Measurements from ENCODE around the gene RUNX2. TPM values are rescaled to one million over a fixed set of nuclear protein-coding genes. Genes with fewer than 3 reads are reported as not detected.

RUNX2 gene
- total and polyA plus RNA-seq, 9 donors = 0.34 to 2.0 (median 0.67) TPM

DNA sequence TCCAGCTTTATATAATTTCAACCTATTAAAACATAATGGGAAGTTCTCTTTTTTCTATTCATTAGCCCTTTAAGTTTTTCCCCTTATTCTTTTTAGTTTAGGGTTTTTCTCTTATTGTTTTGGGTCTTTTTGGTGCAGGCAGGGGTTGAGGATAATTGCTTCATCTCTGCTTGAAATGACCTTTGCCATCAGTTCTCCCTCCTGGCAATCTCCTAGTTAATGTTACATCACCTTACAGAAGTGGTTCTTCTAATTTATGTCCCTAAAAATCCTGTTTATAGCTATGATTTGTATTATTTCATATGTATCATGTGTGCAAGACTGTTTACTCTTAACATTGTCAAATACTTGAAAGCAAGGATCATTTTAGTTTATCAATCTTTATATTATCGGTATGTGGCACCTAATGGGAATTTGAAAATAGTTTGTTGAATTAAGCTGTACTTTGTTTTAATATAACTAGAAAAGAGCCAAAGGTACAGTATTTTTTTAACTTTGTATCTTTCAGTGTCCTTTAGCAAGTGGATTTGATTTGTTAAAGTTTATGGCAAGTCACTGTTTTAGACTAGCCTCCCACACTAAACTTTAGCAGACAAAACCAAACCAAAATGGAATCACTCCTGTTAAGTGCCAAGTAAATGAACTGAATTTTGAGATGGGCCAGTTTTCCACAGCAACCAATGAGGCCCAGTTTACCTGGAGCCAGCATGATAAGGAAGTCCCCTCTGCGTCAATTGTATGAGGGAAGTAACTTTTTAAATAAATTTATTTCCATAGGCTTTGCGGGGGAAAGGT, 26.6 kb upstream of the RUNX2 start:
- no peak for DNase-seq
- Histone ChIP-seq H3K27me3 (ENCODE audit: control insufficient read depth, insufficient read depth, low read length) (no peaks in the 10 kb centered on the region), H3K36me3 (ENCODE audit: control insufficient read depth, insufficient read depth, low read length) (no peaks in the 10 kb centered on the region), H3K9me3 (replicated peaks; ENCODE audit: control insufficient read depth, low read depth, low read length) (peaks cover 4% of the 10 kb centered on the region), H3K4me3 (ENCODE audit: low read length) (no peak overlapping the region), H3K4me1 (ENCODE audit: control insufficient read depth, insufficient read depth, low read length) (no peaks in the 10 kb centered on the region), H3K27ac (ENCODE audit: low read length) (no peak overlapping the region)
- no CpG with 5 or more reads among the region's 3 CpGs for WGBS (ENCODE audit: insufficient coverage)

- no CpG with 5 or more reads among the region's 3 CpGs for WGBS (ENCODE audit: insufficient coverage)
- H3K27me3 ChIP-seq (ENCODE audit: control insufficient read depth, insufficient read depth, low read length) = no peaks in the 10 kb centered on the region
- DNase-seq = no peak
- H3K36me3 ChIP-seq (ENCODE audit: control insufficient read depth, insufficient read depth, low read length) = no peaks in the 10 kb centered on the region
- H3K4me1 ChIP-seq (ENCODE audit: control insufficient read depth, insufficient read depth, low read length) = no peaks in the 10 kb centered on the region
- peaks cover 4% of the 10 kb centered on the region for H3K9me3 ChIP-seq (replicated peaks; ENCODE audit: control insufficient read depth, low read depth, low read length)
- no peak overlapping the region for H3K27ac ChIP-seq (ENCODE audit: low read length)
- no peak overlapping the region for H3K4me3 ChIP-seq (ENCODE audit: low read length)
Measured at GRCh38 chr6:45302832-45303231, 25.3 kb upstream of the RUNX2 start.

GRCh38 chr6:45305546-45305945, 22.6 kb upstream of the RUNX2 start:
- Histone ChIP-seq H3K27me3 (ENCODE audit: control insufficient read depth, insufficient read depth, low read length) (no peaks in the 10 kb centered on the region), H3K27ac (ENCODE audit: low read length) (no peak overlapping the region), H3K4me1 (ENCODE audit: control insufficient read depth, insufficient read depth, low read length) (no peaks in the 10 kb centered on the region), H3K9me3 (replicated peaks; ENCODE audit: control insufficient read depth, low read depth, low read length) (peaks cover 4% of the 10 kb centered on the region), H3K36me3 (ENCODE audit: control insufficient read depth, insufficient read depth, low read length) (no peaks in the 10 kb centered on the region), H3K4me3 (ENCODE audit: low read length) (no peak overlapping the region)
- 86% methylated on average over 1 of the region's 1 CpG for WGBS (ENCODE audit: insufficient coverage)
- DNase-seq = no peak

DNA sequence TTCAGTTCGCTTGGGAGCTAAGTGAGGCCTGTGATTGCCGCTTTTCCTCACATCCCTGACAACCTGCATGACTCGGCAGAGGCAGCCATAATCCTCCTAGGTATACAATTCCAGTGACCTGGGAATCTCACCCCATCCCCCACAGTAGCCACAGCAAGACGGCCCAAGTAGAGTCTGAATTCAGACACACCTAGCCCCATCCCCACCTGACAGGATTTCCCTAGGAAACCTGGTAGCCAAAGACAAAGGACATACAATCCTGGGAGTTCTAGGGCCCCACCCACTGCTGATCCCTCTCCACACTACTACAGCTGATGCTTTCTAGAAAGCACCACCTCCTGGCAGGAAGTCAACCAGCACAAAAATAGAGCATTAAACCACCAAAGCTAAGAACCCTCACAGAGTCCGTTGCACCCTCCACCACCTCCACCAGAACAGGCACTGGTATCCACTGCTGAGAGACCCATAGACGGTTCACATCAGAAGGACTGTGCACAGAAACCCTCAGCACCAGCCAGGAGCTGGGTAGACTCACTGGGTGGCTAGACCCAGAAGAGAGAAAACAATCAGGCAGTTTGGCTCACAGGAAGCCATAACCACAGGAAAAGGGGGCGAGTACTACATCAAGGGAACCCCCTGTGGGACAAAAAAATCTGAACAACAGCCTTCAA, 17.9 kb upstream of the RUNX2 start:
- Histone ChIP-seq H3K4me1 (ENCODE audit: control insufficient read depth, insufficient read depth, low read length) (no peaks in the 10 kb centered on the region), H3K36me3 (ENCODE audit: control insufficient read depth, insufficient read depth, low read length) (no peaks in the 10 kb centered on the region), H3K27me3 (ENCODE audit: control insufficient read depth, insufficient read depth, low read length) (no peaks in the 10 kb centered on the region), H3K9me3 (replicated peaks; ENCODE audit: control insufficient read depth, low read depth, low read length) (peaks cover 4% of the 10 kb centered on the region), H3K4me3 (ENCODE audit: low read length) (no peak overlapping the region), H3K27ac (ENCODE audit: low read length) (no peak overlapping the region)
- no peak for DNase-seq
- 91% methylated on average over 5 of the region's 7 CpGs for WGBS (ENCODE audit: insufficient coverage)

DNA sequence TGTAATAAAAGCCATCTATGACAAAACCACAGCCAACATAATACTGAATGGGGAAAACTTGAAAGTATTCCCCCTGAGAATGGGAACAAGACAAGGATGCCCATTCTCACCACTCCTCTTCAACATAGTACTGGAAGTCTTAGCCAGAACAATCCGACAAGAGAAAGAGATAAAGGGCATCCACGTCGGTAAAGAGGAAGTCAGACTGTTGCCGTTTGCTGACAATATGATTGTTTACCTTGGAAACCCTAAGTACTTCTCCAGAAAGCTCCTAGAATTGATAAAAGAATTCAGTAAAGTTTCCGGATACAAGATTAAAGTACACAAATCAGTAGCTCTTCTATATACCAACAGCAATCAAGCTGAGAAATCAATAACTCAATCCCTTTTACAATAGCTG, 14.0 kb upstream of the RUNX2 start:
- WGBS (ENCODE audit: insufficient coverage) = no CpG with 5 or more reads among the region's 5 CpGs
- H3K36me3 ChIP-seq (ENCODE audit: control insufficient read depth, insufficient read depth, low read length) = no peaks in the 10 kb centered on the region
- H3K27ac ChIP-seq (ENCODE audit: low read length) = no peak overlapping the region
- no peaks in the 10 kb centered on the region for H3K4me1 ChIP-seq (ENCODE audit: control insufficient read depth, insufficient read depth, low read length)
- H3K4me3 ChIP-seq (ENCODE audit: low read length) = no peak overlapping the region
- no peaks in the 10 kb centered on the region for H3K9me3 ChIP-seq (replicated peaks; ENCODE audit: control insufficient read depth, low read depth, low read length)
- no peak for DNase-seq
- no peaks in the 10 kb centered on the region for H3K27me3 ChIP-seq (ENCODE audit: control insufficient read depth, insufficient read depth, low read length)

GRCh38 chr6:45320349-45320748, 7.8 kb upstream of the RUNX2 start:
- no CpG with 5 or more reads among the region's 4 CpGs for WGBS (ENCODE audit: insufficient coverage)
- no peak for DNase-seq
- Histone ChIP-seq H3K36me3 (ENCODE audit: control insufficient read depth, insufficient read depth, low read length) (no peaks in the 10 kb centered on the region), H3K4me3 (ENCODE audit: low read length) (no peak overlapping the region), H3K27ac (ENCODE audit: low read length) (no peak overlapping the region), H3K27me3 (ENCODE audit: control insufficient read depth, insufficient read depth, low read length) (no peaks in the 10 kb centered on the region), H3K9me3 (replicated peaks; ENCODE audit: control insufficient read depth, low read depth, low read length) (no peaks in the 10 kb centered on the region), H3K4me1 (ENCODE audit: control insufficient read depth, insufficient read depth, low read length) (no peaks in the 10 kb centered on the region)

DNA sequence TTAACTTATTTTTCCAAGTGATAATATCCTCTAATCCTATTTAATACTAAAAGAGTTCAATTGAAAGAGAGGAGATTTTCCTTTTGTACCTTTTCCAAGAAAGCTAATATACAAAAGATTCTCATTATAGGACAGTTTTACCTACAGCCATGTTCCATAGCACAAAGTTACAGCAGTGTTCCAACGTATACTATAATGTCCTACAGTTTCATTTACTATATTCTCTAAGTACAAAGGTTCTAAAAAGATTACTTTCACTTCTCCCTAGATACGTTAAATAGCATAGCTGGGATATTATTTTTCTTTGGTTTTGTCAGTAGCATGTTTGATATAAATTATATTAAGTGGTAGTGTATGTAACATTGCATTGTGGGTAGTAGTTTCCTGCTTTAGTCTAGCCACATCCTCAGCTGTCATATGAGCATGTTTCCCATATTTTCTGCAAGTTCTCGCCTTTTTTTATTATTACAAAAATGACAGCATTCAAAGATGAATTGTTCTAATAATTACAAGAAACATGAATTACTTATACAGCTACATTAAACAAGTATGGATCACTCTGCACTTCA, 4.4 kb upstream of the RUNX2 start:
- no CpG with 5 or more reads among the region's 3 CpGs for WGBS (ENCODE audit: insufficient coverage)
- DNase-seq = no peak
- Histone ChIP-seq H3K4me1 (ENCODE audit: control insufficient read depth, insufficient read depth, low read length) (no peaks in the 10 kb centered on the region), H3K4me3 (ENCODE audit: low read length) (no peak overlapping the region), H3K27me3 (ENCODE audit: control insufficient read depth, insufficient read depth, low read length) (no peaks in the 10 kb centered on the region), H3K36me3 (ENCODE audit: control insufficient read depth, insufficient read depth, low read length) (no peaks in the 10 kb centered on the region), H3K9me3 (replicated peaks; ENCODE audit: control insufficient read depth, low read depth, low read length) (no peaks in the 10 kb centered on the region), H3K27ac (ENCODE audit: low read length) (no peak overlapping the region)

GRCh38 chr6:45326698-45327417, 1.3 kb upstream of the RUNX2 start:
- Histone ChIP-seq H3K36me3 (ENCODE audit: control insufficient read depth, insufficient read depth, low read length) (no peaks in the 10 kb centered on the region), H3K27ac (ENCODE audit: low read length) (no peak overlapping the region), H3K27me3 (ENCODE audit: control insufficient read depth, insufficient read depth, low read length) (no peaks in the 10 kb centered on the region), H3K4me3 (ENCODE audit: low read length) (no peak overlapping the region), H3K9me3 (replicated peaks; ENCODE audit: control insufficient read depth, low read depth, low read length) (no peaks in the 10 kb centered on the region), H3K4me1 (ENCODE audit: control insufficient read depth, insufficient read depth, low read length) (no peaks in the 10 kb centered on the region)
- WGBS (ENCODE audit: insufficient coverage) = no CpG with 5 or more reads among the region's 5 CpGs
- DNase-seq = no peak

DNA sequence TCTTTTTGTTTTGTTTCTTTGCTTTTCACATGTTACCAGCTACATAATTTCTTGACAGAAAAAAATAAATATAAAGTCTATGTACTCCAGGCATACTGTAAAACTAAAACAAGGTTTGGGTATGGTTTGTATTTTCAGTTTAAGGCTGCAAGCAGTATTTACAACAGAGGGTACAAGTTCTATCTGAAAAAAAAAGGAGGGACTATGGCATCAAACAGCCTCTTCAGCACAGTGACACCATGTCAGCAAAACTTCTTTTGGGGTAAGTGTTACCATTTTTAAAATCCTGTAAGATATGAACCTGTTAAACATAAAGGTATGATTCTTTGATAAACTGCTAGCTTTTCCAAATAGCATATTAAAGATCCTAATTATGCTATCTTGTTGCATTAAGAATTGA, 393 bp downstream of the RUNX2 start:
- no peak overlapping the region for H3K27ac ChIP-seq (ENCODE audit: low read length)
- no peak overlapping the region for H3K4me3 ChIP-seq (ENCODE audit: low read length)
- no peaks in the 10 kb centered on the region for H3K9me3 ChIP-seq (replicated peaks; ENCODE audit: control insufficient read depth, low read depth, low read length)
- H3K27me3 ChIP-seq (ENCODE audit: control insufficient read depth, insufficient read depth, low read length) = no peaks in the 10 kb centered on the region
- no peaks in the 10 kb centered on the region for H3K36me3 ChIP-seq (ENCODE audit: control insufficient read depth, insufficient read depth, low read length)
- DNase-seq = no peak
- H3K4me1 ChIP-seq (ENCODE audit: control insufficient read depth, insufficient read depth, low read length) = no peaks in the 10 kb centered on the region

GRCh38 chr6:45344900-45345299, 16.8 kb downstream of the RUNX2 start:
- Histone ChIP-seq H3K9me3 (replicated peaks; ENCODE audit: control insufficient read depth, low read depth, low read length) (no peaks in the 10 kb centered on the region), H3K27ac (ENCODE audit: low read length) (no peak overlapping the region), H3K4me3 (ENCODE audit: low read length) (no peak overlapping the region), H3K4me1 (ENCODE audit: control insufficient read depth, insufficient read depth, low read length) (no peaks in the 10 kb centered on the region), H3K27me3 (ENCODE audit: control insufficient read depth, insufficient read depth, low read length) (no peaks in the 10 kb centered on the region), H3K36me3 (ENCODE audit: control insufficient read depth, insufficient read depth, low read length) (no peaks in the 10 kb centered on the region)
- no CpG with 5 or more reads among the region's 2 CpGs for WGBS (ENCODE audit: insufficient coverage)
- DNase-seq = no peak
